ENCODE data around the gene FBLN2.

Gene FBLN2

GRCh38 chr3:13593615-13594014, 44.7 kb downstream of the FBLN2 start:
- H3K4me3 ChIP-seq (ENCODE audit: low read depth, low read length) = no peak overlapping the region
- DNase-seq (ENCODE audit: low read depth) = no peak
- TF ChIP-seq, protein P1, sequence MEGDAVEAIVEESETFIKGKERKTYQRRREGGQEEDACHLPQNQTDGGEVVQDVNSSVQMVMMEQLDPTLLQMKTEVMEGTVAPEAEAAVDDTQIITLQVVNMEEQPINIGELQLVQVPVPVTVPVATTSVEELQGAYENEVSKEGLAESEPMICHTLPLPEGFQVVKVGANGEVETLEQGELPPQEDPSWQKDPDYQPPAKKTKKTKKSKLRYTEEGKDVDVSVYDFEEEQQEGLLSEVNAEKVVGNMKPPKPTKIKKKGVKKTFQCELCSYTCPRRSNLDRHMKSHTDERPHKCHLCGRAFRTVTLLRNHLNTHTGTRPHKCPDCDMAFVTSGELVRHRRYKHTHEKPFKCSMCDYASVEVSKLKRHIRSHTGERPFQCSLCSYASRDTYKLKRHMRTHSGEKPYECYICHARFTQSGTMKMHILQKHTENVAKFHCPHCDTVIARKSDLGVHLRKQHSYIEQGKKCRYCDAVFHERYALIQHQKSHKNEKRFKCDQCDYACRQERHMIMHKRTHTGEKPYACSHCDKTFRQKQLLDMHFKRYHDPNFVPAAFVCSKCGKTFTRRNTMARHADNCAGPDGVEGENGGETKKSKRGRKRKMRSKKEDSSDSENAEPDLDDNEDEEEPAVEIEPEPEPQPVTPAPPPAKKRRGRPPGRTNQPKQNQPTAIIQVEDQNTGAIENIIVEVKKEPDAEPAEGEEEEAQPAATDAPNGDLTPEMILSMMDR (IDR thresholded peaks at IDR 0.05; ENCODE audit: low read depth, low read length) = no peak
- TF ChIP-seq, protein P2, sequence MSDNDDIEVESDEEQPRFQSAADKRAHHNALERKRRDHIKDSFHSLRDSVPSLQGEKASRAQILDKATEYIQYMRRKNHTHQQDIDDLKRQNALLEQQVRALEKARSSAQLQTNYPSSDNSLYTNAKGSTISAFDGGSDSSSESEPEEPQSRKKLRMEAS (IDR thresholded peaks at IDR 0.05; ENCODE audit: low read depth, low read length) = no peak
- TF ChIP-seq POLR2A (IDR thresholded peaks at IDR 0.05; ENCODE audit: extremely low read depth, insufficient read length) (no peak), MYC (IDR thresholded peaks at IDR 0.05; ENCODE audit: low read depth, low read length) (no peak)

- no peak overlapping the region for H3K4me3 ChIP-seq (ENCODE audit: low read depth, low read length)
- no peak for DNase-seq (ENCODE audit: low read depth)
- TF ChIP-seq, protein P2 (IDR thresholded peaks at IDR 0.05; ENCODE audit: low read depth, low read length) = no peak
- no peak for TF ChIP-seq MYC (IDR thresholded peaks at IDR 0.05; ENCODE audit: low read depth, low read length)
- TF ChIP-seq, protein P1 (IDR thresholded peaks at IDR 0.05; ENCODE audit: low read depth, low read length) = no peak
- no peak for TF ChIP-seq POLR2A (IDR thresholded peaks at IDR 0.05; ENCODE audit: extremely low read depth, insufficient read length)
Measured at GRCh38 chr3:13594146-13594545, 45.2 kb downstream of the FBLN2 start.

DNA sequence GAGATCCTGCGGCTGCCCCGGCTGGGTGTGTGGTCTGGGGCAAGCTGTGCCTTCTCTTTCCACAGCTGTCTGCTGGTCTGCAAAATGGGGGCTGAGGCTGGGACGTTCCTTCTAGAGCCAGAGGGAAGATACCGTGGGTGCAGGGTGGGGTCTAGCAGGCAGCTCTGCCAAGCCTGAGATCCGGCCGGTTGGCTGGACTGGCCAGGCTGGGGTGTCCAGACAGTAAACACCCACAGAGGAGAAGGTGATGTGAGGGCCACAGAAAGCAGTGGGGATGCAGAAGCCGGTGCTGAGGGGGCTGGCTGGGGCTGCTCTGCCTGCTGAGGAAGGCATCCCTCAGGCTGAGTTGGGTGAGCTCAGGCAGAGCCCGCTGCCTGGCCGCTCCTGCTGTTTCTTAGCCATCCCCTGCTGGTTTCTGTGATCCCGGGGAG, 46.1 kb downstream of the FBLN2 start:
- TF ChIP-seq, protein P2 (IDR thresholded peaks at IDR 0.05; ENCODE audit: low read depth, low read length) = no peak
- no peak for TF ChIP-seq POLR2A (IDR thresholded peaks at IDR 0.05; ENCODE audit: extremely low read depth, insufficient read length)
- TF ChIP-seq, protein P1 (IDR thresholded peaks at IDR 0.05; ENCODE audit: low read depth, low read length) = no peak
- no peak for TF ChIP-seq MYC (IDR thresholded peaks at IDR 0.05; ENCODE audit: low read depth, low read length)
- no peak for DNase-seq (ENCODE audit: low read depth)
- no peak overlapping the region for H3K4me3 ChIP-seq (ENCODE audit: low read depth, low read length)

GRCh38 chr3:13595485-13595884, 46.6 kb downstream of the FBLN2 start:
- no peak for DNase-seq (ENCODE audit: low read depth)
- no peak overlapping the region for H3K4me3 ChIP-seq (ENCODE audit: low read depth, low read length)
- TF ChIP-seq, protein P2 (IDR thresholded peaks at IDR 0.05; ENCODE audit: low read depth, low read length) = no peak
- no peak for TF ChIP-seq POLR2A (IDR thresholded peaks at IDR 0.05; ENCODE audit: extremely low read depth, insufficient read length)
- no peak for TF ChIP-seq MYC (IDR thresholded peaks at IDR 0.05; ENCODE audit: low read depth, low read length)

DNA sequence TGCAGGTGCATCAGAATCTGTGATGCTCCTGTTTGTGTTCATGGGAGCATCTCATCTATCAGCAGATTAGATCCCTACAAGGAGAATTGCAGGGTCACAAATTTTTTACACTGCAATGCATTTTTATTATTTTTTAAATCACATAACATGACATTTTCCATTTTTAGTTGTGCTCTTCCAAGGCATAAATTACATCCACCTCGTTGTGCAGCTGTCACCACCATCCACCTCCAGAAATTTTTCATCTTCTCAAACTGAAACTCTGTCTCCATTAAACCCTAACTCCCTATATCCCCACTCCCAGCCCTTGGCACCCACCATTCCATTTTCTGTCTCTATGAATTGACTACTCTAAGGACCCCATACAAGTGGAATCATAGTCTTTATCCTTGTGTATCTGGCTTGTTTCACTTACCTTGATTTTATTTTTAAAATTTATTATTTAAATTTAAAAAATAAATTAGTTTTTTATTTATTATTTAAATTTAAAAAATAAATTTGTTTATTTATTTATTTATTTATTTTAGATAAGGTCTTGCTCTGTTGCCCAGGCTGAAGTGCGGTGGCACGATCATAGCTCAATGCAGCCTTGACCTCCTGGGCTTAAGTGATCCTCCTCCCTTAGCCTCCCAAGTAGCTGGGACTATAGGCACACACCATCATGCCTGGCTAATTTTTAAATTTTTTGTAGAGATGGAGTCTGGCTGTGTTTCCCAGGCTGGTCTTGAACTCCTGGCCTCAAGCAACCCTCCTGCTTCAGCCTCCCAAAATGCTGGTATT, 47.7 kb downstream of the FBLN2 start:
- no peak for DNase-seq (ENCODE audit: low read depth)
- H3K4me3 ChIP-seq (ENCODE audit: low read depth, low read length) = no peak overlapping the region
- TF ChIP-seq MYC (IDR thresholded peaks at IDR 0.05; ENCODE audit: low read depth, low read length) (no peak), POLR2A (IDR thresholded peaks at IDR 0.05; ENCODE audit: extremely low read depth, insufficient read length) (no peak)

DNA sequence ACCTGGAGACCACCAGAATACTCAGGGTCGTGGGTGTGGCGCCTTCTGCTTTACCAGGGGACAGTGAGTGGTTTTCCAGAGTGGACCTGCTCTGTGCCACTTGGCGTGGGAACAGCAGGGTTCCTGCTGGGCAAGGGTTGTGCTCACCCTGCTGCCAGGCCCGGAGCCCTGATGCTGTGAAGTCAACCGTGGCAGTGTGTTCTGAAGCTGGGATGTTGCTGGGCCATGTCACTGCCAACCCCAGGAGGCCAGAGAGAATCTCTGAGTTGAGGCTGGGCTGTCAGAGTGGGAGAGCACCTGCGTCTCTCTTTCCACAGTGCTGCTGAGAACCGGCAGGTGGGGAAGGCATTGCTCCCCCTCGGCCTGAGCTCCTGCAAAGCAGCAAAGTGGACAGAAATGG, 48.7 kb downstream of the FBLN2 start:
- H3K4me3 ChIP-seq (ENCODE audit: low read depth, low read length) = no peak overlapping the region
- no peak for DNase-seq (ENCODE audit: low read depth)
- TF ChIP-seq, protein P1 (IDR thresholded peaks at IDR 0.05; ENCODE audit: low read depth, low read length) = no peak
- TF ChIP-seq MYC (IDR thresholded peaks at IDR 0.05; ENCODE audit: low read depth, low read length) (no peak), POLR2A (IDR thresholded peaks at IDR 0.05; ENCODE audit: extremely low read depth, insufficient read length) (no peak)
- TF ChIP-seq, protein P2 (IDR thresholded peaks at IDR 0.05; ENCODE audit: low read depth, low read length) = no peak
